Choroid plexus epithelial cell (primary cell): ENCODE results near the gene KLHDC10.

Experiments used
- DNase-seq: peaks from one replicate; pipeline ENCODE4 v3.0.0-alpha.2; 2010; ENCODE audit warnings: low read depth
- H3K4me3 ChIP-seq: 2 replicates; pipeline ENCODE4 v1.5.1; 2011; ENCODE audit warnings: low read depth, mild to moderate bottlenecking, control low read depth, low read length, moderate library complexity
- CTCF ChIP-seq: conservative IDR thresholded peaks from 2 replicates; pipeline ENCODE4 v1.5.1; 2011; ENCODE audit warnings: low read depth, mild to moderate bottlenecking, control low read depth, inconsistent platforms, low read length, moderate library complexity

KLHDC10 gene

GRCh38 chr7:130148561-130148960 lies 78.2 kb downstream of the KLHDC10 start:
- TF ChIP-seq CTCF, result no peak
- DNase-seq, result no peak
- H3K4me3 ChIP-seq, result no peak overlapping the region

DNA sequence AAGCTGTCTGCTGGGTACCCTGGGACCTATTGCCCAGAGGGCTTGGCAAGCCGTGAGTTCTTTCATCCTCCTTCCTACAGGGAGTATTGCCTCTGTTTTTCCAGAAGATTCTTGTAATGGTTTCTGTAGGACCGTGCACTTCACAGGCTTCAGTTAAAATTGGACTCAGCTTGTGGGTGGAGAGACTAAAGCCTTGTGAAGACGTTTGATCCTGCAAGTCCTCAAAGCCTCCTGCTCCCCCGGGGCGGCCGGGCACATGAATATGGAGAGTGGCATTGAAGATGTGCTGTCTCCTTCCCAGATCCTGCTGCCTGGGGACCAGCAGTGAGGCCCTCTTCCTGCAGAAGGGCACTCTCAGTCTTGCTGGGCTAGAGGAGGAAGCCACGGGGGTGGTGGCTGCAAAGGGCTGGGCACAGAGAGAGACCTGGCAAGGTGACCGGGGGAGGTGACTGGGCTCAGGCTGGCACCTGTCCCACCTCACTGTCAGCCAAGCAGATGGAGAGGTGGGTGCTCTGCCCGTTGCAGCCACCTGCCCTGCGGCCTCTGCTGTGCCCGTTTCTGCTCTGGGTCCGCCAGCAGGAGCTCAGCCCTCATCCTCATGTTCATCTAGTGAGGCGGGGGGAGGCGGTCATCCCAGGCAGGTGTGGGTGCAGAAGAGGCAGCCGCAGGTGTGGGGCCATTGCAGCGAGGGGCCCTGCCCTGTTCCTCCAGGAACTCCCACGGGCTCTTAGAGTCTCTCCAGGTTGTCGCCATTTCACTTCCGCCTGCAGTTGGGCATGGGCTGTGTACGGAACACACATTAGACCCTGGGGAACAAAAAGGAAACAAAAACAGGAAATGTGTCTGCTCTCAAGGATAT lies 79.2 kb downstream of the KLHDC10 start:
- no peak for TF ChIP-seq CTCF
- no peak for DNase-seq
- no peak overlapping the region for H3K4me3 ChIP-seq

GRCh38 chr7:130150587-130150986 lies 80.3 kb downstream of the KLHDC10 start:
- no peak for TF ChIP-seq CTCF
- no peak overlapping the region for H3K4me3 ChIP-seq
- no peak for DNase-seq

DNA sequence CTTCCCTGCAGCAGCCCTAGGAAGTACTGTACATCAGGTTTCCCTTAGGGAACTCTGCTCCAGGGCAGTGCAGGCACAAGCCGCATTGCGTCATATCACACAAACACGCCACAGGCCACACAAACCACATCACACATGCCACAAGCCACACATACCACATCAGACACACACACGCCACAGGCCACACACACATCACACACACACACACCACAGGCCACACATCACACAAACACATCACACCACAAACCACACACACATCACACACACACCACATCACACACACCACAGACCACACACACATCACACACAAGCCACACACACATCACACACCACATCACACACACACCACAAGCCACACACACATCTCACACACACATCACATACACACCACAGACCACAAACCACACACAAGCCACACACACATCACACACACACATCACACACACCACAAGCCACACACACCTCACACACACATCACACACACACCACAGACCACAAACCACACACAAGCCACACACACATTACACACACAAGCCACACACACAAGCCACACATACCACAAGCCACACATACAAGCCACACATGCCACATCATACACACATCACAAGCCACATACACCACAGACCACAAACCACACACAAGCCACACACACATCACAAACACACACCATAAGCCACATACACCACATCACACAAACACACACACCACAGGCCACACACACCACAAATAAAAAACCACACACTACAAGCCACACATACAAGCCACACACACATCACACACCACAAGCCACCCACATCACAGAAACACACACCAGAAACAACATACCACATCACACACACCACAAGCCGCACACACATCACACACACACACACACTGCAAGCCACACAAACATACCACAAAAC lies 81.5 kb downstream of the KLHDC10 start:
- DNase-seq, result peak; percentile 36
- TF ChIP-seq CTCF, result no peak
- no peak overlapping the region for H3K4me3 ChIP-seq

DNA sequence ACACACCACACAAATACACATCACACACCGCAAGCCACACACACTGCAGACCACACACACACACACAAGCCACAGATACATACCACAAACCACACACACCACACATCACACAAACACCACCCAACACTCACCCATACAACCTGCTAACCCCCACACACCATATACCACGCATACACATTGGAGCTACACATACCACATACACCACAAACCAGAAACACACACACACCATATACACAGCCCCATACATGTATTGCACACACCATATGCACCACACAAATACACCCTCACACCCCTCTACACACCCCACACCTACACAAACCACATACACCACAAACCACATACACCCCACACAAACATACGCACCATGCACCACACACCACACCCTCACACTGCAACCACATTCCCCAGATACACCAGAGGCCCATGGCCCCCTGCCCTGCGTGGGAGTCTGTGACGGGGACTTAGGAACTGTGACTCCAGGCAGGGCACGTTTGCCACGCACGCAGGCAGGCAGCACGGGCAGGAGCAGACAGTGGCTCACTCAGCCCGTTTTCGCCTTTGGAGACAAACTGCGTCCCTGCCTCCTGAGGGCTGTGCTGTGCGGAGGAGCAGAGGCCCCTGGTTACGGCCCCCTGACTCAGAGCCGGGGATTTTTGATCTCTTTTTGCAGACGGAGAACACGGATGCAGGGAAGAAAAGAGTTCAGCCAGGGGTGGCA lies 82.3 kb downstream of the KLHDC10 start:
- H3K4me3 ChIP-seq, result peak overlapping the region; percentile 34
- no peak for TF ChIP-seq CTCF
- DNase-seq, result peak; percentile 48

DNA sequence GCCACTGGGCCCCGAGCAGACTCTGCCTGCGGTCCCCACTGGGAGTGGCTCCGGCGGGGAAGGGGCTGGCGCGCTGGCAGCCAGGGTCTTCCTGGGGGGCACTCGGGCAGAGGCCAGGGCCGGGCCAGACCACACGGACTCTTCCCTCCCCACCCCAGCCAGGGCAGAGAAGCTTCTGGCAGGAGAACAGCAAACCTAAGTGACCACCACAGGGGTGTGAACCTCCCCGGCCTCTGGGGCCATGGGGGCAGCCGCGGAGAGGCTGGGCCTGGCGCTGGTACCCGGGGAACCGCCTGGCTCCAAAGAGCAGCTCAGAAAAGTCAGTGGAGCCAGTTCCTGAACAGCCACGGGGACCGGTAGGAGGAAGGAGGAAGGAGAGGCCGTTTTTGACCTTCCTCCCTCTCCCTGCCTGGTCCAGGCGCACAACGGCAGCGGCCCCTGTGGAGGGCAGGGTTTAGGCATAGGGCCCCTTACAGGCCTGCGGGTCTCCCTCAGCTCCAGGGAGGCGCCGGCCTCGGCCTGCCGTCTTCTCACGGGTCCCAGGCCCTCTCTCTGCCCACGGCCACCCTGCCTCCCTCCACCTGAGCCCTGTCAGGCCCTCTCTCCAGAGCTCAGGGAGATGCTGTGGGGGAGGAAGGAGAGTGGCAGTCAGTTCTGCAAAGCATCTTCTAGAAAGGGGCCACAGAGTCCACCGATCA lies 83.0 kb downstream of the KLHDC10 start:
- H3K4me3 ChIP-seq, result peak overlapping the region; percentile 34
- no peak for TF ChIP-seq CTCF
- no peak for DNase-seq
